CD1c-positive myeloid dendritic cell (primary cell): Measurements from ENCODE around the gene NNAT.

Experiments
- DNase-seq: peaks from one replicate; pipeline ENCODE4 v3.0.0-alpha.2; 2016; ENCODE audit errors: extremely low spot score

NNAT gene

DNA sequence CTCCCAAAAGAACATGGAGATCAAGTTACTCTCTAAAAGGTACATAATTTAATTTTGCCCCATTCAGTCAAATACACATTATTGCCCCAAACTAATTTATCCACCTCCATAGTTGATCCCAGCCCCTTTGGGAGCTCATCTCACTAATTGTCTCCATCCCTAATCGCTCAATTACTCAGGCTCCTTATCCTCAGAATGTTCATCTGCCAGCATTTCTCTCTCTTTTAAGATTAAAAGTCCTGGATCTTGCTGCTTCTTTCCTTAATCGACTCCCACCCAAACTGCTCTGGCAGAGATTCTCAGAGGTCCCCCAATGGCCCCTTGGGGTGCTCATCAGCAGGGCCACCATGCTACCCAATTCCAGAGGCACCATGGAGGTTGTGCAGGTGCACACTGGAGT, 18.4 kb upstream of the NNAT start:
- no peak for DNase-seq

DNA sequence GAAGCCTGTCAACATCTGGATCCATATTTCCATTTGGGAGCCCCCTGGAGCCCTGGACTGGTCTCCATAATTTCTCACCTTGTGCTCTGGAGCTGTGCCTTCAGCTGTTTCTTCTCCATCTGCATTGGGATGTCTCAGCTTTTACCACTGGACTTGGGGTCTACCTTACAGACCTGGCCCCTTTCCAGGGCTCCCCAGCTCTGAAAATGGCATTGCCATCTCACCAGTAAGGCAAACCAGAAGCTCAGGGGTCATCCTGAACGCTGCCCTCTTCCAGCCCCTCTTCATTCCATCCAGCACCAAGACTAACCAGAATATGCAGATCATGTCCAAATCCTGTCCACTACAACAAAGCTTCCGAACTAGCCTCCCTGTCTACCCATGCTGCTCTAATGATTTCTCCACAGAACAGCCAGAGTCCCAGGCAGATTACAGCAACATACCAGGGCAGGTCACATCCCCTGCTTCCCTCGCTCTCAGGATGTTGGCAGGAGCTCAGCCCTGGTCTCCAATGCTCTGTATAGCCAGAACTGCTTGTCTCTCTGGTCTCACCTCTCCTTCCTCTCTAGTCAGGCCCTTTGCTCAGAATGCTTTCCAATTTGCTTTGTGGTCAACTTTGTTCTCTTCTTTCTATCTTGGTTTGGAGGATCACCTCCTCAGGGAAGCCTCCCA, 17.7 kb upstream of the NNAT start:
- no peak for DNase-seq

- DNase-seq = no peak
Observed at GRCh38 chr20:37504404-37505096, 16.5 kb upstream of the NNAT start.

GRCh38 chr20:37505263-37506151, 15.5 kb upstream of the NNAT start:
- DNase-seq = no peak

DNA sequence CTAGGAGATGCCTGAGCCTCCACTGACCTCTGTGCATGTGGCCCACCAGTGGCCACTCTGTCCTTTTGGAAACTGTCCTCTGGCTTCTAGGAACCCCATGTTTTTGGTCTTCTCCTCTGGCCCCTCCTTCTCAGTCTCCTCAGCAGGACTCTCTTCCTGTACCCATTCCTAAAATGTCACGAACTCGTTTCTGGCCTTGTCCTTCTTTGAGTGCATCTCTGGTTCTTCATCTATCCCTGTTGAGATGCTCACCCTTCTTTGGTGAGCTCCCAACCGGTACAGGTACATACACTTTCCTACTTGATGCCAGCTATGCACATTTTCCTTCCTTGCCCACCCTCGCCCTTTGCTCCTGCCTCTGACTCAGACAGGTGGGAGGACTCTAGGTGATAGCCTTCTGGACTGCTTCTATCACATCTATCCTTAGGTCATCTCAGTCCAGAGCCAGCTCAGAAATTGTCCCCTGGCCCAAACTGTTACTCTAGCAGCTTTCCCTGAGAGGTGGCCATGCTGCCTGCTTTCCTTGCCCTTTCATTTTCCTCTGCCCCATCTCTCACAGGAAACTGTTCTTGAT, 14.8 kb upstream of the NNAT start:
- no peak for DNase-seq

DNA sequence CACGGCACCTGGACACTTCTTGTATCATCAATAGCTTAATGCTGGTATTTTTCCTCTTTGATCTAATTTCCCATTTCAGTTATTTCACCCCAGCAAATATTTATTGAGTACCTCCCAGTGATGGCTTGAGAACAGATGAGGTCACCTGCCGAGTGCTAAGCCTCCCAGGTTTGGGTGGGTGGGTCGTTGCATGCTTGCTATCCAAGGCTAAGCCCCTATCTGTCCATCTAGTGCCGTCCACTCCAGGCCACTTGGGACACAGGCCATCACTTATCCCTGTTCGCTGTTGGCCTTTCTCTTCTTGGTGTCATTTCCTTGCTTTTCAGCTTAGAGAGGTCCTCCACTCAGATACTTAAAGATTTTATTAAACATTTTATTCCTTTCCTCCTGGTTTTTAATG, 10.8 kb upstream of the NNAT start:
- DNase-seq = no peak

GRCh38 chr20:37511610-37512275, 9.3 kb upstream of the NNAT start:
- no peak for DNase-seq

DNA sequence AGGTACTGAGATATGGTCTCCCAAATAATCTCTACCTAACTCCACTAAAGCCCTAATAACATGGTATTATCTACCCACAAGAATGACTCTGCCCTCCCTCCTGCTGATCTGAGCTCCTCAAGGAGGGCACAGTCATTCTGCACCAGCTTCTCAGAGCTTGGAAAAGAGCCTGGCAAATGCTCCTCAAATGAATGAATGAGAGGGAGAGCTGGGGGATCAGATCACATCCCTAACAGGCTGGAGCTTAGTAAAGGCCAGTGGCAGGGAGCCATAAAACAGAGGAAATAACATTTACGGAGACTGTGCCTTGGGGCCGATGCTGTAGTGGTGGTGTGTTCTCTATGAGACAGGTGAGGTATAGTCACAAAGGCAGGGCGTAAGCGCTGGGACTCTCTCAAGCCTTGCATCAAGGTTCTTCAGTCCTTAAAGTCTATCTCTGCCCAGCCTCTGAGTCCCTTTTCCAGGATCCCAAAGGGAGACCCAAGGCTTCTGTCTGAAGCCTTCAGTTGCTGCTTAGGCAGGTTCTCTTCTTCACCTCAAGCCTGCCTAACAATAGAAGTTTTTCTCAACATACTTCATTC, 7.2 kb upstream of the NNAT start:
- DNase-seq = no peak

GRCh38 chr20:37515876-37516275, 5.2 kb upstream of the NNAT start:
- DNase-seq = no peak

GRCh38 chr20:37516811-37517750, 4.0 kb upstream of the NNAT start:
- DNase-seq = no peak

GRCh38 chr20:37518059-37518458, 3.0 kb upstream of the NNAT start:
- no peak for DNase-seq

DNA sequence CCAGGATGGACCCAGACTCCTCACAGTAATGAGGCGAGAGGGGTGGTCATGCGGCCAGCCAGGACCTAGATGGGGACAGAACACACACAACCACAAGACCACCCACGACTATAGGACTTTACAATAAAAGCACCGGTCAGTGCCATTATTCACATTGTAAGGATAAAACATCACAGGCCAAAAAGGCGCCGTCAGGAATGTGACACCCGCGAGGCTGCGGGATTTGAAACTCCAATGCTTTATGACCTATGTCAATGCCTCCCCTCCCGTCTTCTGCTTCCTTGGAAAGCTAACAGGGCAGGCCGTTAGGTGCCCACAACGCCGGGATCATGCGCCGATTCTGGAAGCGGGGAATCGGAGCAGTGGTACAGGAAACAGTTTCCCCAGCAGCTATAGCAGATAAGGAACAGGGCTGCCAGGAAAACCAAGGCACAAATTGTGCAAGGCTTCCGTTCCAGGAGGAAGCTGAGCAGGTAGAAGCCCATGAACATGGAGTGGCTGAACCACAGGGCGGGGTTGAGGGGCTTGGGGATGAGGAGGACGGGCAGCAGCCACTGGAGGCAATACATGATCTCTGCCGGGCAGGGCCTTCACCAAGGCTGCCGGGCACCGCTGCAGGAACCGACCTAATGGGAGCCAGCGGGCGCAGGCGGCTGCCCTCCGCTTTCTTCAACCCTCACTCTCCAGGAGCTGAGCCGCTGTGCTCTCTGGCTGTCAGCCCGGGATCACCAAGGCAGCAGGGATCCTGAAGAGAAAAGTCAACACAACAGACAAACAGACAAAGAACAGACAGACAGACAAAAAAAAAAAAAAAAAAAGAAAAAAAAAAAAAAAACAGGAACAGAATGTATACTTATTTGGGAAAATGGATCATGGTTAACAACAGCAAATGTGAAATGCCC, 2.2 kb upstream of the NNAT start:
- no peak for DNase-seq

- no peak for DNase-seq
Observed at GRCh38 chr20:37519508-37520418, 1.3 kb upstream of the NNAT start.

- DNase-seq = peak; percentile 11
Observed at GRCh38 chr20:37520419-37520955, 563 bp upstream of the NNAT start.

DNA sequence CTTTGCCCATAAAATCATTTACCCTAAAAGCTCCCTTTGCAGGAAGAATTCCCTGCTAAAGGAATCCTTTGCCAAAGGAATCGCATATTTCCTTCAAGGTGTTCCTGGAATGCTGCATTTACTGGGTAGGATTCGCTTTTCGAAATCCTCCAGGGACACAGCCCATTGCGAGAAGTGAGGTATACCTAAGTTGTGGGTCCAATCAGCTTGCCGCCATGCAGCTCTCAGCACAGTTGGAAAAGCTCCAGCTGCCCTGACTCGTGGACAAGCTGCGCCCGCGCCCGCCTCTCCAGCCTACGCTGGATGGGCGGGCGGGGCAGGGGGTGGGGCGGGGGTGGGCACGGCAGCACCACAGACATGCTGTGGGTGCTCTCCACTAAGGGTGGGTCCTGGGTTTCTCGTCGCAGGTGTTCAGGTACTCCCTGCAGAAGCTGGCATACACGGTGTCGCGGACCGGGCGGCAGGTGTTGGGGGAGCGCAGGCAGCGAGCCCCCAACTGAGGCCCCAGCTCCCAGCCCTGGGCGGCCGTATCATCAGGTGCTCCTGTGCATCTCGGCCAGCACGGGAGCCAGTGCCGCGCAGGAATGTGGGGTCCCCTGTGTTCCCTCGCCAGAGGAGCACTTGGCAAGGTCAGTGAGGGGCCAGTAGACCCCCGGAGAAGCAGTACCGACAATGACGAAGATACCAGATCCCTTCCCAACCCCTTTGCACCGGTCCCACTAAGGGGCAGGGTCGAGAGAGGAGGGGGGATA, 1.4 kb downstream of the NNAT start:
- no peak for DNase-seq

- DNase-seq = no peak
Observed at GRCh38 chr20:37523012-37523391, 2.0 kb downstream of the NNAT start.
